Measurements from ENCODE around the gene UVSSA. TPM values are rescaled to one million over a fixed set of nuclear protein-coding genes. Genes with fewer than 3 reads are reported as not detected.

Gene UVSSA, protein sequence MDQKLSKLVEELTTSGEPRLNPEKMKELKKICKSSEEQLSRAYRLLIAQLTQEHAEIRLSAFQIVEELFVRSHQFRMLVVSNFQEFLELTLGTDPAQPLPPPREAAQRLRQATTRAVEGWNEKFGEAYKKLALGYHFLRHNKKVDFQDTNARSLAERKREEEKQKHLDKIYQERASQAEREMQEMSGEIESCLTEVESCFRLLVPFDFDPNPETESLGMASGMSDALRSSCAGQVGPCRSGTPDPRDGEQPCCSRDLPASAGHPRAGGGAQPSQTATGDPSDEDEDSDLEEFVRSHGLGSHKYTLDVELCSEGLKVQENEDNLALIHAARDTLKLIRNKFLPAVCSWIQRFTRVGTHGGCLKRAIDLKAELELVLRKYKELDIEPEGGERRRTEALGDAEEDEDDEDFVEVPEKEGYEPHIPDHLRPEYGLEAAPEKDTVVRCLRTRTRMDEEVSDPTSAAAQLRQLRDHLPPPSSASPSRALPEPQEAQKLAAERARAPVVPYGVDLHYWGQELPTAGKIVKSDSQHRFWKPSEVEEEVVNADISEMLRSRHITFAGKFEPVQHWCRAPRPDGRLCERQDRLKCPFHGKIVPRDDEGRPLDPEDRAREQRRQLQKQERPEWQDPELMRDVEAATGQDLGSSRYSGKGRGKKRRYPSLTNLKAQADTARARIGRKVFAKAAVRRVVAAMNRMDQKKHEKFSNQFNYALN
- total RNA-seq: 6.1 and 7.2 TPM in 2 replicates

DNA sequence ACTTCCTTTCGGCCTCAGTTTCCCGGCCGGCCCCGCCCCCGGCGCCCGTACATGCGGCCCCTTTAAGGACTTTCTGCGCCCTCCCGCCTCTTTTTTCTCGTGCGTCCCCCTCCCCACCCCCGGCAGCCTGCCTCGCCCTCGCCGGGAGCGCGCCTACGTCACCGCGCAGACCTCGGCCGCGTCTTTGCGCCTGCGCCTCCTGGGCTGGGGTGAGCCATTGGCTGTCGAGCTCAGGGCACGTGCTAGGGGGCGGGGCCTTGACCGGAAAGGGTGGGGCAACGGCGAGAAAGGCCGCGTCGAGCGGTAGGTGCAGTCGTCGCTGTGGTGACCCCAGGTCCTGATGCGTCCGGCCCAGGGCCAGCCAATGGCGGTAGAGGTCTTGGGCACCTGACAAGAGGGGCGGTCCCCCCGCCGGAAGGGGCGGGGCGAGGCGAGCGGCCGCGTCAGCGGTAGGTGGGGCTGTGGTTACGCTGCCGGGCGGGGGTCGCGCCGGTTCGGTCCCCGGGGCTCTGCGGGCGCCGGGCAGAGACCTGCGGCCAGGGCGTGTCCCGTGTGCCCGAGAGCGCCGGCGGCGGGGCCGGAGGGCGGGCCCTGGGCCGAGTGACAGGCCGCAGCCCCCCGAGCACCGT is at the start of gene UVSSA:
TSS of gene UVSSA (plus strand) at position 428 of the 629 bp plus-strand sequence. CDS start 884 bp downstream, outside the sequence.

DNA sequence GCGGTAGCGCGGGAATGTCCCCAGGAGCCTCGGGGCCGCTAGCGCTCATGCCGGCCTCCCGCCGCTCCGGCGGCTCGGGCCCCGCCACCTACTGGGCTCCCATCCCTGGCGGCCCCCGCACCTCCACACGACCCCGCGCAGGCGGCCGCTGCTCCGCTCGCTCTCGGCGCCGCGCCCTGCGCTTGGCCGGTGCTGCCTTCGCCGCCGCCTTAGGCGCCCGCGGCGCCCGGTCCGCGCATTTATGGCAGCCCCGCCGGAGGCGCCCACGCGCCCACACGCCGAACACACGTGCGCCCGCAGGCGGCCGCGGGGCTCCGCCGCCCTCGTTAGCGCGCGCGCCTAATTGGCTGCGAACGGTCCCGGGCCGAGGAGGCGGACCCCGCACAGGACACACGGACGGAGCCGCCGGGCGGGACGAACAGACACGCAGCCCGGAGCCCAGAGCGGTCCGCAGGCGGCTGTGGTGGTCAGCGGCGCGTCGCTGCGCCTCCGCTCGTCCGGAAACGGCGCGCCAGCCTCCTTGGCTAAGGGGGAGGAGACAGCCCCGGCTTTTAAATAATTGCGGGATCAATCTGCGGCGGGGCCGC is 59.5 kb downstream of the UVSSA start, which contains the start of gene NKX1-1:
TSS of gene NKX1-1 (minus strand) at position 49 of the 587 bp plus-strand sequence. CDS start at position 49, 0 bp downstream.

Other genes starting within 250 kb of the UVSSA start
- gene RNF212, start 233.6 kb upstream of the UVSSA start, total RNA-seq: 0.44 and 0.53 TPM in 2 replicates
- 1.4 and 2.6 TPM in 2 replicates for gene SPON2, start 174.6 kb upstream of the UVSSA start, total RNA-seq
- gene CTBP1, start 98.1 kb upstream of the UVSSA start, total RNA-seq: 139 and 168 TPM in 2 replicates
- 56.0 and 56.5 TPM in 2 replicates for gene MAEA, start 57.3 kb upstream of the UVSSA start, total RNA-seq
- not detected in 2 replicates for gene NKX1-1, start 59.2 kb downstream of the UVSSA start, total RNA-seq